HG02885 (cell line): Measurements from ENCODE around the gene CRYL1.

Experiments
- ATAC-seq: cut with Tn5 transposase; IDR thresholded peaks from one replicate; pipeline ENCODE4 v1.9.1; 2021; ENCODE audit warnings: mild to moderate bottlenecking; ENCODE audit not compliant: unreplicated experiment, poor library complexity

Gene CRYL1

DNA sequence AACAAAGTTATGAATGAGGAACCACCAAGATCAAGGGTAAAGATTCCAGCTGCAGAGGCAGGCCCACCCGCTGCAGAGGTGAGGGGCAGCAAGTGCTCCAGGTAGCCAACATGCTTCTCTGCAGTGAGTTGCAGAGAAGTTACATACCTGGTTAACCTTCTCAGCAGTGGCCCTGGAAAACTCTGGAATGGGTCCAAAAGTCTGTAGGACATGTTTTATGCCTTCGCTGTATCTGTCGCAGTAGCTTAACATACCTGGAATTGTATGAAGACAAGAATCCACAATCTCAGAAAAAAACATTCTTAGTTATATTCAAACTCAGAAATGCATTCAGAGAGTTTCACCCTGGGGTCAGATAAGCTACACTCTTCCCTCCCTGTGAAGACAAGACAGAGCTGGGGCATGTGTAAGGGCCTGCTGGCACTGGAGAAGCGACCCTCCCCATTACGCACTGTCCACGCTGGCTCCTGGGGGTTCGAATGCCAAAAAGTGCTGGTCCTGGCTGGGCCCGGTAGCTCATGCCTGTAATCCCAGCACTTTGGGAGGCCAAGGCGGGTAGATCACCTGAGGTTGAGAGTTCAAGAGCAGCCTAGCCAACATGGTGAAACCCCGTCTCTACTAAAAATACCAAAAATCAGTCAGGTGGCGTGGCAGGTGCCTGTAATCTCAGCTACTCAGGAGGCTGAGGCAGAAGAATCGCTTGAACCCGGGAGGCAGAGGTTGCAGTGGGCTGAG lies 121.0 kb downstream of the CRYL1 start:
- ATAC-seq: no peak

DNA sequence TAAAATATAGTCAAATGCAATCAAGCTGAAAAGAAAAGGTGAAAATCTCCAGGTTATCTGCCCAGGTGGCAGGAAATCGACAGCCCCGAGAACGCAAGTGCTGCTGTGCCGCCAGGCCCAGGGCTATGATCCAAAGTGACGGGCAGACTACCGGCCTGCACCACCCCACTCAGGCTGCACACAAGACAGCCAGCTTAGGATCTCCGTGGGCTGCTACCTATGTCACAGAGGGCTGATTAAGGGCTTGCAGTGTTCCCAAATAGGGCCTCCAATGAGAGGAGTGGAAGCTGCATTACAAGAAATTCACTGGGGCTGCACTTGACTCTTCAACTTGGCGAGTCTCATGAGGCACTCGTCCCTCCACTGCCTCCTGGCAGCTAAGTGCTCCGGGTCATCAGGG lies 121.8 kb downstream of the CRYL1 start:
- ATAC-seq: no peak

DNA sequence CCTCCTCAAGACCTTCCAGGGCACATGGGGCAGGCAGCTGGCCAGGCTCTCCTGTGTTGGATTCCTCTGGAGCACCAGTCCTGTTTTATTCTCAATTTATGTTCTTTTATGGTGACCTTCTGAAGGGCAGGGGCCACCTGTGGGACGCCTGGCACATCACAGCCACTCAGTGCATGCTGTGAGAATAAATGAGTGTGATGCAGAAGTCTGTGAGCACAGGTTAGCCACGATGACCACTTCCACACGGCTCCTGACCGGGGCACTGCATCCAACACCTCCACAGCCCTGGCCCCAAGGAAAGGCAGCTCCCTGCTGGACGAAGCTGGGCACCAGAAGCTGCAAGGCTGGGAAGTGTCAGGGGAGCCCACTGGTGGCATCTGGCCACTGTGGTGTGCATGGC lies 122.8 kb downstream of the CRYL1 start:
- no peak for ATAC-seq

DNA sequence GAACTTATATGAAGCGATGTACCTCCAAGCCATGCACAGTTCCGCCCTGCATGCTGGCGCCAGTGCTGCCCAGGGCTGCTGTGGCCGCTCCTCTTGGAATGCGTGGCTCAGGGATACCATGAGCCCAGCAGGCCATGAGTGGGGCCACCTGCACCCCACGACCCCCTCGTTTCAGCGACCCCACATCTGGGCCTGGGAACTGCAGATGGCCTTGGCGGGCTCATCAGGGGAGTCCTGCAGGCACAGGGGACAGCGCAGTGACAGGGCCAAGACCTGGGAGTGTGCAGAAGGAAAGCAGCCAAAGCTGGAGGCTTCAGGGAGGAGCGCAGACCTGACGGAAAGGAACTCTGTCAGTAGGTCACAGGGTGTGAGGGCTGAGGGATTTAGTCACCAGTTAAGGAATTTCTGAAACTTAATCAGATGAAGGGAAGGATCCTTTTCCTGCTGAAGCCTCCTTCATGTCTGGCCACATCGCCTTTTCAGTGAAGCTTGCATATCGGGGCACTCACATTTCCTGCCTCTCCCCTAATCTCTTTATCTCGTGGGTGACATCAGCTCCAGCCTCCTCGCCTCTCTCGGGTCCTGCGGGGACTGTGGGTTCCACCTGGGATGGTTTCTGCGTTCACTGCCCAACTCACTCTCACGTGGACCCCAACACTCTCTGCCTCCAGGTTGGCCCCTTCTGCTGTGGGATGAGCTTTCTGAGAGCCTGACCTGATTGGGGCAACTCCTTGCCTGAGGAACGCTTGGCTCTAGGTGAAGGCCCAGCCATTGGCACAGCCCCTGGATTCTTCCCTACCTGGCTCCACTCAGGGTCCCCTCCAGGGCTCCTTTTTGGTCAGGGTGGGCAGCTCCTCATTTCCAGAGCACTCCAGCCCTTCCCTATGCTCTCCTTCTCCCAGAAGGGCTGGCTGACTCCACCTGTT lies 123.5 kb downstream of the CRYL1 start:
- no peak for ATAC-seq

DNA sequence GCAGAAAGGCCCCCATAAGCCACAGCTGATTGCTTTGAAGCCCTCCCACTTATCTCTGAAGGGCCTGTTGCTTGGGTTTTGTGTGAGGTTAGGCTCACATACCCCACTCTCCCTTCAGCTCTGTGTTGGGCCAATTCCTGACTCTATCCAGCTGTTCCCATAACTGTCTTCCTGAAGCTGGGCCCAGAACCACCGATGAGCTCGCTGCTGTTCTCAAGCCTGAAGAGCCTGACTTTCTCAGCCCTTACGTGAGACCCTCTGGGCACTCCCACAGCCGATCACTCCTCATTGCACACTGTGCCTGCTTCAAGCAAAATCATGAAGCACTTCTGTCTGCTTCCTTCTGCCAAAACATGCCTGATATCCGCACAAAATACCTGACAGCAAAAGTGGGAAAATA lies 124.1 kb downstream of the CRYL1 start:
- ATAC-seq: no peak

DNA sequence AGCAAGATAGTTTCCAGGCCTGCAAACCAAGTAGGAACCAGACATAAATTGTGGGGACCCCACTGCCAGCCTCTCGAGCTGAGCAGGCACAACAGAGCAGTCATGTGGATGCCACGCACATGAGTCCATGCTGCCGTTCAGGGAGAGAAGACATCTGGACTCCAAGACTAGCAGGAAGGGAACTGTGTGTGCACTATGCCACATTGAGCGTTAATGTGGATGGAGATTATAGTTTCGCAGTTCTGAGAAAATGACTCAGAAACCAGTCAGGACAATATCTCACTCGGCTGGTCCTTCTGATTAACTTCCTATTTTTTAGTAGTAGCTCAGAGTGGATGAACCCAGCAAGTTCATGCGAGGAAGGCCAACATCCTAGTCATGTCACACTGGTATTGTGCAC lies 124.9 kb downstream of the CRYL1 start:
- ATAC-seq: no peak

DNA sequence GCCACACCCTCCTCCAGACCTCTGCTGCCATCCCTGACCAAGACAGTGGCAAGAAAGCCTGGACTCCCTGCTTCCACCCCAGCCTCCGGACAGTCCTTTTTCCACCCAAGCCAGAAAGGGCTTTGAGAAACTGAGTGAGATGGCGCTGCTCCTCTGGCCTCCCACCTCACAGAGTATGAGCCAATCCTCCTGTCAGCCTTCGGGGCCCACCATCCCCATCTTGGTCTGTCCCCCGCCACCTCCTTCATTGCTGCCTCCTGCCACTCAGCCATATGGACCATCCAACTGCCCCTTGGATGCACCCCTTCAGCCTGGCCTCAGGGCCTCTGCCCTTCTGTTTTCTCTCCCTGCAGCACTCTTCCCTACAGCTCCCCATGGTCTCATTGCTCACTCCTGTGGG lies 125.7 kb downstream of the CRYL1 start:
- ATAC-seq: no peak

DNA sequence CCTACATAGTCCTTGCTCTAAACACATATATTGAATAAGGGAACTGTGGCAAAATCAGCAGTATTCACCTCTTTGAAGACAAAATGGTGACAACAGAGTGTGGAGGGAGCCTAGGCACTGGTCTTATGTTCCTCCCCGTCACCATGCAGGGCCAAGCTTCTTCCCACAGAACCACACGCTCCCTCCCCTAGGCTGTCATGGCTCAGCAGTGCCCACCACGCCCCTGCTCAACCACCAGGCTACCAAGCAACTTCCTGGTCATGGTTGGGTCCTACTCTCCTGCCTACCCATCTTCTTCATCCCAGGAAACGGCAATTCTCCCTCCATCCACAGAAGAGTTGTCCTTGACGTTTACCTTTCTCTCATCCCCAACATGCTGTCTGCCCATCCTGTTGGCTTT lies 126.1 kb downstream of the CRYL1 start:
- ATAC-seq: no peak

DNA sequence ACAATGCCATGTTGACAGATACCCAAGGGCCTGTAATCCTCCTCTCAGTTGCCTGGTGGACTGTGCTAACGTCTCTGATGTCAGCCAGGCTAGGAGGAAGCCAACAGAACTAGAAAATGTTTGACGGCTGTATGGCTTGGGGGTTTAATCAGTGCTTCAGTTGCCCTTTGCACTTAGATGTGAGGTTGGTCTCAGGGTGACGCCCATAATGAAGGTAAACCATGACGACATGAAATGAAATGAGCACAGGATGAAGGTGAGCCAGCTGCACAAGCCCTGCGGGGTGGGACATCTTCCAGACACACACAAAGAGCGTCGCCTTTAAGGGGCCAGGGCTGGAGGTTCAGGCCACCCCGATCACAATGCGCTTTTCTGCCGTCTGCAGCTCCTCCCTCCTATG lies 127.2 kb downstream of the CRYL1 start:
- no peak for ATAC-seq

DNA sequence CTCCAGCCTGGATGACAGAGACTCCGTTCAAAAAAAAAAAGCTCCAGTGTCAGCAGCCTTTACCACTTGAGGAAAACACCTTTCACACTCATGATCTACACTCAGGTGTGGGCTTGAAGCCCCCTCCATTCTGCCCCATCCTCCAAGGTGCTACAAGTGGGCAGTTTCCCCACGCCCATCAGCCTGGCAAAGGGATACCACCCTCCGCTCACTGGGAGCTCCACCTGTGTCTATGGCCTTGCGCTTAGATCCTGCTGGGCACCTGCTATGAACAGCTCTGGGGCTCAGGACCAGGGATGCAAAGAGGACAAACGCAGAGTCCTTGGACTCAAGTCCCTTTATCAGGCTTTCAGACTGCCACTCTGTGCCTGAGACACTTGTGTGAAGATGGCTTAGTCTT lies 127.8 kb downstream of the CRYL1 start:
- ATAC-seq: no peak

DNA sequence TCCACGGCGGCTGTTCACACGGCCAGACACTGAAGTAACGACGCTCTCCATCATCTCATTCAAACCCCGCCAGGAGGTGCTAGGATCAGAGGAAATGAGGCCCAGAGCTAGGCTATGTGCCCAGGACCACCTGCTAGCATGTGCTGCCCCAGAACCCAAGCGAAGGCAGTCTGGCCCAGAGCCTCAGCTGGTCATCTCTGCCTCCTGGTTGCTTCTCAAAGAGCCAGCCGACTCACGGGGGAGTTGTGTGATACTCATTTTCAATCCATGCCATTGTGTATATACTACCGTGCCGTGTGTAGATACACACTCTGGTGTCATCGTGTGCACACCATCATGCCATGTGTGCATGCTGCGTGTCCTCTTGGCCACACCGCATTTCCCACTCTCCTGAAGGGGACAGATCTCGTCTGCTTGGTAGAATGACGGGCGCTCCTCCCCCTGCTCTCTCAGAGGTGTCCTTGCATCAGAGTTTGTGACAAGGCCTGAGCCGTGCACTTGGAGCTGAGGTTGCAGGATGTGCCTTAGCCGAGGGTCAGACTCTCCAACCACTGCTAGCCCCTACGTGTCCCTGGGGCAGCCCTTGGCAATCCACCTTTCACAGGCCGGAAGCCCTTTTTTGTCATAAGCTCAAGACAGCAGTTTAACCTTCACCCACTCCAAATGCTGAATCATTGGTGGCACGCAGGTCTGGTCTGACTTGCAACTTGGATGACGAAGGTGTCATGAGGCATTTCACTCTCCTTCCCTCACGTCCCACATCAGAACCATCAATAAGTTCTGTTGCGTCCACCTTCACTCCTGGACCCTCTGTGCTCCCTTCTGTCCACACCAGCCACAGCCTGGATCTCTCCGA lies 130.4 kb downstream of the CRYL1 start:
- ATAC-seq: no peak

DNA sequence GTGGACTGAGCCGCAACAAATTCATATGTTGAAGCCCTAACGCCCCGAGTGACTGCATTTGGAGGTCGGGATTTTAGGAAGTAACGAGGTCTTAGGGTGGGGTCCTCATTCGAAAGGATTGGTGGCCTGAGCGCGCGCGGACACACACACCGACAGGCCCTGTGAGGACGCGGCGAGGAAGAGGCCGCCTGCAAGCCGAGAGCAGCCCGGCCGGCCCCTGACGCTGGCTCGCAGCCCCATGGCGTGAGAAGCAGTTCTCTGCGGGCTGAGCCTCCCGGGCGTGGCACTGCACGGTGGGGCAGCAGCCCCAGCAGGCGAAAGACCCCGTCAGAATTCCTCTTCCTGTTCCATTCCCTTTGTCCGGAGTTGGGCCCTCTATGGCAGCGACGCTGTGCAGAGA lies 131.2 kb downstream of the CRYL1 start:
- no peak for ATAC-seq

DNA sequence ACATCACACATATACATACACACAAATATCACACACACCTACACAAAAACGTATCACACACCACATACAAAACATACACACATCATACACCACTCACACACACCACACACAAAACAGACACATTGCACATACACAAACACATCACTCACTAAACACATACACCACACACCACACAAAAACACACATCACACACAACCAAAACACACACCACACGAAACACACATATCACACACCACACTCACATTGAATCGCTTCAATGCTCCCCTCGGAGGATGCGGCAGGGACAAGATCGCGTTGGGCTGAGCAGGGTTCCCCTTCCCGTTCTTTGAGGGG lies 131.5 kb downstream of the CRYL1 start:
- no peak for ATAC-seq

DNA sequence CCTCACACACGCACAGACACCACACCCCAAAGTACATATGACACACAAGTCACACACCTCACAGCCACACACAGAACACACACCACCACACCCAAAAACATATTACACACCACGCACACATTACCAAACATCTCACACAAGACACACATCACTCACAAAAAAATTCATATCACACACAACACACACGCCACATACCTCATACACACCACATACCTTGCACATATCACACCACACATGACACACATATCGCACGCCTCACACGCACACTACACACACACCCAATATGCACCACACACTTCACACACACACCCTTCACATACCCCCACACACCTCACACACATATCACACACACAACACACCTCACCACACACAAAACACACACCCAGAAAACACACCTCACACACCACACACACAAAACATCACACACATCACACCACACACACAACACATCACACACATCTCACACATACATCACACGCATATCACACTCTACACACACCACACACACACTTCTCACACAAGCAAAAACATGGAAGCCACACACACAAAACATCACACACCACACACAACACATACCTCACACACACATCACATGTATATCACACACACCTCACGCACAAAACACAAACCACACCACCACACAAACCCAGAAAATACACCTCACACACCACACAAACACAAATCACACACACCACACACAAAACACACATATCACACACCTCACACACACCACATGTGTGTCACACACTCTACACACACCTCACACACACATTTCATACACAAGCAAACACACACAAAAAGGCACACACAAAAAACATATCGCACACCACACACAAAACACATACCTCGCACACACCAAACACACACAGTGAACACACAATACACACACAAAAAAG lies 132.1 kb downstream of the CRYL1 start:
- no peak for ATAC-seq

DNA sequence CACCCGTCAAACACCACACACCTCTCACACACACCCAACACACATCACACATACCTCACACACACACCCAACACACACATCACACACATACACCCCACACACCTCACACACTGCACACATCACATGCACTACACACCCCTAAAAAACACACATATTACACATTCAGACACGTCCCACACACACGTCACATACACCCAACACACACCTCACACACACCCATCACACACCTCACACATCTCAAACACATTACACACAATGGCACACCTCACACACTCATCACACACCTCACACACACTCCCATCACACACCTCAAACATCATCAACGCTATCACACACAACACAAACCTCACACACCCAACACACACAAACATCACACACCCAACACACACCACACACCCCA lies 133.1 kb downstream of the CRYL1 start:
- no peak for ATAC-seq

DNA sequence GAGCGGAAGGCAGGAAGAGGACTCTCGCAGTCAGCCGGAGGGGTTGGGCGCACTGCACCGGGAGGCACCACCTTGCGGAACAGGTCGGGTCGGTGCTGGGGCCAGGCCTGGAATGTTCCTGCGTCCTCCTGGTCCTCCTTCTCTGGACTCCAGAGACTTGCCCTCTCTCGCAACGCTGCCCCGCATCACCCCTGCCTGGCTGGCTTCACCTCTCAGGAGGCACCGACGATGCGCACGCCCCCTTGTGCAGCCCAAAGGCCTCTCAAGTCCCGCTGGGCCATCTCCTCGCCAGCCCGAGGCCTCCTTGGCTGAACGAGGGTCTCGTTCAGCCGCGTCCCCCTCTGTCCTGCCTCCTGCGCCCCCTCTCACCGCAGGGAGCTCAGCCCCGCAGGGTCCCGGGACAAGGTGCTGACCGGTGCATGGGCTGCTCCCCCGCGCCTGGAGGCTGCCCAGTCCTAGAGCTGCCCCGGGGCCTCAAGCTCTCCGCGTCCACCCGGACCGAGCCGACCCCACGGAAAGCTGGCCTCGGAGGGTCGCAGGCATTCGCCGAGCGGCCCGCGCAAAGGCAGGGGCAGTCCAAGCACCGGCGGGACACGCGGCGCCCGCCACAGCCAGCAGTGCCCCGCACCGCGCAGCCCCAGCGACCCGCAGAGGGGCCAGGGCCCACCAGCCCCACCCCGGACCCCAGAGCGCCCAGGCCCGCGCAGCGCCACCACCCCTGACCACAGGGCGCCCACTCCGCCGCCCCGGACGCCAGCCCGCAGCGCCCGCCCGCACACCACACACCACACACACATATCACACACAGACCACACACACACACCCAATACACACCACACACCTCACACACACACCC lies 133.8 kb downstream of the CRYL1 start:
- ATAC-seq: no peak

DNA sequence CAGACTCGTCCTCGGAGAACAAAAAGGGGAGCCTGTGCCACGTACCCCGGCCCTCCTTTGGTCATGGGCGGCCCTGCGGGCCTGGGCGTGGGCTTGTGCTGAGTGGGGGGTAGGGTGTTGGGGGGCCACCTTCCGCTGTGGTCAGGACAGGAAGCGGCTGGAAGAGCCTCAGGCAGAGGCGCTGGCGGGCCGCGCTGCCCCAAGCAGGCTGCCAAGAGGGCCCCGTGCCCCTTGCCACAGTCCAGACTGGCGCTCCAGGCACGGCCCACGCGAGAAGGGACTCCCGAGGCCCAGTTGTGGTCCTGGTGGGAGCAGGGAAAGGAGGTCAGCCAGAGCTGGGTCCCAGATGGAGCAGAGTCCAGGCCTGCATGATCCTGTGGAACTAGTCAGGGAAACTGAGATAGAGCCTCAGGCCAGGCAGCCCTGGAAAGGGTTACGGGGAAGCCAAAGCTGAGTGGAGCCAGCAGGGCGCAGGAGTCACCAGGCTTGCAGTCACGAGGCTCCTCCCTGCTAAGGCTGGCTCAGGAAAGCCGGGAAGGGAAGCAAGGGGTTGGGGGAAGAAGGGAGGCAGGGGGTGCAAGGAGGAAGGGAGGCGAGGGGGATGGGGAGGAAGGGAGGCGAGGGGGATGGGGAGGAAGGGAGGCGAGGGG lies 135.0 kb downstream of the CRYL1 start:
- no peak for ATAC-seq

DNA sequence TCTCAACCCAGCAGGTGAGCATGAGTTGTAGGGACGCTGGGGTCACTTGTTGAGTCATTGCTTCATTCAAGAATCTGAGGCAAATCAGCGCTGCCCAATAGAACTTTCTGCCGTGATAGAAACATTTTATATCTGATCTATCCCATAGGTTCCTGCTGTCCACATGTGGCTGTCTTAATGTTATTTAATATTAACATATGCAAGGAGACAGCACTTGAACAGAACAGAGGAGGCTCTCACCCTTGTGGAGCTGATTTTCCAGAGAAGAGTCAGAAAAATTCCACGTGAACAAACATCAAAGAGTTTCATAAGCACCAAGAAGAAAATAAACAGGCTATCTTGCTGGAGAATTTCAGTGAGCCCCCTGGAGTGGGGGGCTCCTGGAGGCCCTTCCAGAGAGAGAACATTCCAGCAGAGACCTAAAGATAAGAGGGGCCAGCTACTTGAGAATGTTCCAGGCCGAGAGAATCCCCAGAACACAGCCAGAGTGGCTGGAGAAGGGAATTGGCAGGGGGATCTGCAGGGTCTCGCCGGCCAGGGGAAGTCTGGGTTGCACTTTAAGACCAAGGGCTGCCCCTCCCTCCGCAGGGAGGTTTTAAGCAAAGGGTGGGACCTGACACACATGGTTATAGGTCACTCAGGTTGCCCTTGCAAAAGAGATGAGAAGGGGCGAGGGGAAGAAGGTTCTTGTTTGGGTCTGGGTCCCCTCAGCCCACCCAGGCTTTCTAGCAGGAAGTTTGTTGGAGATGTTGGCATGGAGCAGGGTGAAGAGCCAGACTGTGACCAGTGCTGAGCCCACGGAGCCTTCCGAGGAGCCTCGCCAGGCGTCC lies 135.7 kb downstream of the CRYL1 start:
- no peak for ATAC-seq
